Ectodermal cell (in vitro differentiated cells): Measurements from ENCODE around the gene HTRA1.

Experiments used
- H3K27ac ChIP-seq: 2 replicates; pipeline ENCODE4 v1.7.0; 2013; ENCODE audit warnings: mild to moderate bottlenecking, low read depth, low read length; ENCODE audit not compliant: insufficient read depth, poor library complexity, severe bottlenecking
- H3K27me3 ChIP-seq: 2 replicates; pipeline ENCODE4 v1.7.0; 2013; ENCODE audit warnings: mild to moderate bottlenecking, low read length; ENCODE audit not compliant: insufficient read depth, control insufficient read depth, poor library complexity, severe bottlenecking
- H3K36me3 ChIP-seq: one replicate; pipeline ENCODE4 v1.7.0; 2013; ENCODE audit warnings: low read length; ENCODE audit not compliant: control insufficient read depth, insufficient read depth
- H3K4me1 ChIP-seq: one replicate; pipeline ENCODE4 v1.7.0; 2013; ENCODE audit warnings: low read length; ENCODE audit not compliant: control insufficient read depth, insufficient read depth
- H3K4me3 ChIP-seq: 2 replicates; pipeline ENCODE4 v1.7.0; 2013; ENCODE audit warnings: low read depth, low read length, control low read depth; ENCODE audit not compliant: insufficient read depth
- H3K9me3 ChIP-seq: 2 replicates; pipeline ENCODE4 v1.7.0; 2013; ENCODE audit warnings: mild to moderate bottlenecking, low read length, moderate library complexity; ENCODE audit not compliant: control insufficient read depth
- WGBS, 2 experiments: methylation state at CpG; one replicate each; pipeline ENCODE4 v1.1.7; 2013; ENCODE audit warnings: missing lambda C conversion rate in 2 of 2; 5-methylcytosine and 5-hydroxymethylcytosine counted together

HTRA1 gene

GRCh38 chr10:122493761-122494160 lies 32.4 kb downstream of the HTRA1 start:
- H3K4me1 ChIP-seq: peaks cover 8% of the 10 kb centered on the region
- H3K4me3 ChIP-seq: no peak overlapping the region
- H3K36me3 ChIP-seq: no peaks in the 10 kb centered on the region
- WGBS, 2 experiments: 94 to 95% methylated on average over 4 of the region's 4 CpGs
- no peaks in the 10 kb centered on the region for H3K9me3 ChIP-seq
- no peak overlapping the region for H3K27ac ChIP-seq
- H3K27me3 ChIP-seq: no peaks in the 10 kb centered on the region

GRCh38 chr10:122494173-122494820 lies 32.9 kb downstream of the HTRA1 start:
- H3K36me3 ChIP-seq: no peaks in the 10 kb centered on the region
- WGBS, 2 experiments: 92 to 93% methylated on average over 20 of the region's 20 CpGs
- H3K27me3 ChIP-seq: no peaks in the 10 kb centered on the region
- no peaks in the 10 kb centered on the region for H3K9me3 ChIP-seq
- no peak overlapping the region for H3K4me3 ChIP-seq
- H3K4me1 ChIP-seq: peaks cover 8% of the 10 kb centered on the region
- no peak overlapping the region for H3K27ac ChIP-seq

DNA sequence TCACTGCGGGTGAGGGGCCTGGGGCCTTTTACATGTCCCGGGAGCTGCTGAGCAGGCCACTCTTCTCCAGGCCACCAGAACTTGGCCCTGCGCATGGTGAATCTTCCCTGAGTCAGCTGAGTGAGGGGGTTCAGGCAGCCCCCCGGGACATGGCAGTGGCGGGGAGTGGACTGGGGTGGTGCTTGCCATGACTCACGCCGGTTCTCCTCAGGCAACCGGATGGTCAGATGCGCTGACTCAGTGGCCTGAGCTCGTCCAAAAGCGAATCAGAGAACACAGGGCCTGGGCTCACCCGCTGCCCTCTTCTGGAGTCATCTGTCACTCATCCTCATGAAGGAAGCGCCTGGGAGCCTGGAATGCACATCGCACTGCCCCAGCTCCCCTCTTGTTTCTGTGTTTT lies 33.5 kb downstream of the HTRA1 start:
- Histone ChIP-seq H3K27me3 (no peaks in the 10 kb centered on the region), H3K36me3 (no peaks in the 10 kb centered on the region), H3K4me3 (no peak overlapping the region), H3K27ac (no peak overlapping the region), H3K9me3 (no peaks in the 10 kb centered on the region), H3K4me1 (peaks cover 8% of the 10 kb centered on the region)
- 90% methylated on average over 14 of the region's 14 CpGs for WGBS, 2 experiments

GRCh38 chr10:122495406-122496340 lies 34.3 kb downstream of the HTRA1 start:
- Histone ChIP-seq H3K36me3 (no peaks in the 10 kb centered on the region), H3K4me3 (no peak overlapping the region), H3K4me1 (peaks cover 8% of the 10 kb centered on the region)

DNA sequence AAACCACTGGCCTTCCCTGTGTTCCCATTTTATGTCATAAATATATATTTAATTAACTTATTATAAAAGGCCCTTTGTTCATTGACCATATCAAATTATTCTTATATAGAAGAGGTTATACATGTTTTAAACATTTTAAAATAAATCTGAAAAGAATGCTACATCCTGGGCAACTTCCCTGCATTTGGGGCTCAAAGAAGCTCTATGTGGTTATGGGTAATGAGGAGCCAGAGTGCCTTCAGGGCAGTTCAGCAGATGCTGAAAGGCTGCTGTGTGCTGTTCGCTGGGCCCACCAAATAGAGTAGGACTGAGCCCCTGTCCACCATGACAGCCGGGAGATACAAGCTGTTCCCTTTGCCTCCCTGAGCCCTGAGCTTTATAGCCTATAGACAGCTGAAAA lies 35.9 kb downstream of the HTRA1 start:
- no peak overlapping the region for H3K27ac ChIP-seq
- H3K9me3 ChIP-seq: no peaks in the 10 kb centered on the region
- WGBS, 2 experiments: 92 to 94% methylated on average over 2 of the region's 2 CpGs
- no peaks in the 10 kb centered on the region for H3K36me3 ChIP-seq
- no peaks in the 10 kb centered on the region for H3K27me3 ChIP-seq
- no peaks in the 10 kb centered on the region for H3K4me1 ChIP-seq
- no peak overlapping the region for H3K4me3 ChIP-seq

More at GRCh38 chr10:122495406-122496340, 34.3 kb downstream of the HTRA1 start:
- no peaks in the 10 kb centered on the region for H3K27me3 ChIP-seq
- WGBS, 2 experiments: 69 to 74% methylated on average over 12 of the region's 12 CpGs
- no peak overlapping the region for H3K27ac ChIP-seq
- no peaks in the 10 kb centered on the region for H3K9me3 ChIP-seq

DNA sequence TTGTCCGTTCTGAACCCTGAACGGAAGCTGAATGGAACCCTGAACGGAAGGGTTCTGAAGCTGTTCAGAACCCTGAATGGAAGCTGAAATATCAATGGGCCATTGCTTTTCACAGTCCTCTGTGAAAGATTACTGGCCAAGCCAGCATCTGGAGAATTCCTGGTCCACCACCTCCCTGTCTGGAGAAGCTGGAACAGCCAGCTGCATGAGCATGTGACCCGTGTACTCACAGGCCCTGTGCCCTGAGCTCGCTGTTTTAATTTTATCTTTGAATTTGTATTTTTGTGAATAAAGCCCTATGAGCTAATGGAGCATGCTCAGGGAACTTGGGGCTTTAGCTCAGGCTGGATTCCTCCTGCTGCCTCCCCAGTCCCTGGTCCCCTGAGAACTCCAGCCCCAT lies 37.2 kb downstream of the HTRA1 start:
- no peak overlapping the region for H3K4me3 ChIP-seq
- WGBS, 2 experiments: 92% methylated on average over 5 of the region's 5 CpGs

DNA sequence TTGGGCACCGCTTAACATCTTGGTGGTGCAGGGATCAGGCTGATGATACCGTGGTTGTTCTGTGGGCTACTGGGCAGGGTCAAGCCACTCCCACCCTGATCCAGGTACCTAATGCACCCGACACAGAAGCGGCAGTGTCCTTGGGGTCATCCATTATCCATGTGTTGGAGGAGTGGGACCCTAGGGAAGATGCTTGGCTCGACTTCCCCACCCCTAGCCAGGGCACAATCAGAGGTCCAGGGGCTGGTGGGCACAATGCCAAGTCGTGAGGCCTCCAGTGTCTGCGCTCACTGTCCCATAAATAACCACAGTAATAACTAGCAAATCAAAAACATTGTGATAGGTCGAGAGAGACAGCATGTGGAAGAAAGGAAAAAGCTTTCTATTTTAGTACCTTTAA lies 37.7 kb downstream of the HTRA1 start:
- Histone ChIP-seq H3K4me3 (no peak overlapping the region), H3K4me1 (no peaks in the 10 kb centered on the region), H3K27me3 (no peaks in the 10 kb centered on the region), H3K9me3 (no peaks in the 10 kb centered on the region), H3K27ac (no peak overlapping the region), H3K36me3 (no peaks in the 10 kb centered on the region)
- WGBS, 2 experiments: 91 to 95% methylated on average over 8 of the region's 8 CpGs

More for the DNA sequence above, 37.2 kb downstream of the HTRA1 start:
- H3K4me1 ChIP-seq: no peaks in the 10 kb centered on the region
- H3K9me3 ChIP-seq: no peaks in the 10 kb centered on the region
- no peaks in the 10 kb centered on the region for H3K27me3 ChIP-seq
- H3K27ac ChIP-seq: no peak overlapping the region
- no peaks in the 10 kb centered on the region for H3K36me3 ChIP-seq

GRCh38 chr10:122499491-122499941 lies 38.2 kb downstream of the HTRA1 start:
- Histone ChIP-seq H3K4me1 (no peaks in the 10 kb centered on the region), H3K27me3 (no peaks in the 10 kb centered on the region), H3K4me3 (no peak overlapping the region), H3K27ac (no peak overlapping the region), H3K9me3 (no peaks in the 10 kb centered on the region), H3K36me3 (no peaks in the 10 kb centered on the region)
- WGBS, 2 experiments: 73 to 75% methylated on average over 5 of the region's 5 CpGs

DNA sequence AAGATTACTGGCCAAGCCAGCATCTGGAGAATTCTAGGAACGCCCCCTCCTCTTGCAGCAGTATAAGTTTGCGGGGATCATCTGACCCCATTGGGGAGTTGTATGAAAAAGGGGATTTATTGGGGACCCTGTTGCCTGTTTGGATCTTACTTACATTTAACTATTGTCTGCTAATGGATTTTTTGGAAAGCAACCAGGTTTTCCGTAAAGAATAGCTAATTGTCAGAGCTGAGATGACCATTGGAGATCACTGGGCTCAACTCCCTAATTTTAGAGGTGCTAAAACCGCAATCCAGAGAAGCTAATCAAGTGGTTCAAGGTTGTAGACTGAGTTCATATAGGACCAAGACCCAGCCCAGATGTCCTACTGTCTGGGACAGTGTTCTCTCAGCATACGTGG lies 38.8 kb downstream of the HTRA1 start:
- no peak overlapping the region for H3K27ac ChIP-seq
- H3K36me3 ChIP-seq: no peaks in the 10 kb centered on the region
- WGBS, 2 experiments: 76 to 77% methylated on average over 5 of the region's 5 CpGs
- H3K4me3 ChIP-seq: no peak overlapping the region
- no peaks in the 10 kb centered on the region for H3K4me1 ChIP-seq
- no peaks in the 10 kb centered on the region for H3K27me3 ChIP-seq
- H3K9me3 ChIP-seq: no peaks in the 10 kb centered on the region

DNA sequence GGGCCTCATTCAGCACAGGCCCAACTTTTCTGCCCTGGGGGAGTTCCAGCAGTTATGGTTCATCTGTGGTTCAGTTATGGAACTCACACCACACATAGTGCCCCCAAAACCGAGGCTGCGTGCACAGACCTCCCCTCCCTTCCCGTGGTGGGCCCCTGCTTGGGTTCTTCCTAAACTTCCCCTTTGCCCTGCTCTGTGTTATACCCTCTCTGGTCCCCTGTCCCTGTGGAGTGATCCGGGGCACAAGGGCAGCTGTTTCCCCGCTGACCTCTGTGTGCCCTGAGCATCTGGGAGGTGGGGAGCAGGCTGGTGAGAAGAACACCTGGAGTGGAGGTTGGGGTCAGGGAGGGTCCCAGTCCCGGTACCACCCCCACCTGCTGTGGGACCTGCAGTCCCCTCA lies 39.4 kb downstream of the HTRA1 start:
- H3K9me3 ChIP-seq: no peaks in the 10 kb centered on the region
- no peak overlapping the region for H3K27ac ChIP-seq
- H3K4me3 ChIP-seq: no peak overlapping the region
- no peaks in the 10 kb centered on the region for H3K4me1 ChIP-seq
- H3K27me3 ChIP-seq: no peaks in the 10 kb centered on the region
- WGBS, 2 experiments: 93 to 94% methylated on average over 6 of the region's 6 CpGs
- no peaks in the 10 kb centered on the region for H3K36me3 ChIP-seq
